GM19395 (cell line): ENCODE results near the gene PCDHGA11.
A peak's percentile ranks its signal among the peaks of the same experiment; 100 is the strongest.
"Not testable (repeated sequence)": the region's sequence is repeated elsewhere in the genome, so short reads cannot be mapped to it uniquely, and the experiment has no call there.

Experiments
- ATAC-seq: cut with Tn5 transposase; IDR thresholded peaks from one replicate; pipeline ENCODE4 v1.9.1; 2021; ENCODE audit warnings: mild to moderate bottlenecking, moderate library complexity; ENCODE audit not compliant: unreplicated experiment

The PCDHGA11 gene

GRCh38 chr5:141420855-141421488 lies at the start of gene PCDHGA11:
Gene PCDHGA11 (plus strand): TSS chr5:141421051. CDS start chr5:141421228, 177 bp downstream.
- ATAC-seq, result peak; percentile 48

GRCh38 chr5:141371572-141372475 lies 49.0 kb upstream of the PCDHGA11 start:
- ATAC-seq, result no peak

GRCh38 chr5:141373673-141374317 lies 47.1 kb upstream of the PCDHGA11 start, which contains the start of gene PCDHGA6:
Gene PCDHGA6 (plus strand): TSS chr5:141373891. CDS start chr5:141374084, 193 bp downstream.
- no peak for ATAC-seq

GRCh38 chr5:141374627-141375026 lies 46.2 kb upstream of the PCDHGA11 start:
- no peak for ATAC-seq

- ATAC-seq, result not testable (repeated sequence)
These were observed 45.3 kb upstream of the PCDHGA11 start for GRCh38 chr5:141375444-141376155.

- no peak for ATAC-seq
These were observed 38.2 kb upstream of the PCDHGA11 start, which contains the start of gene PCDHGA7 for GRCh38 chr5:141382469-141383294. Gene PCDHGA7 (plus strand): TSS chr5:141382742. CDS start chr5:141382900, 158 bp downstream.

- no peak for ATAC-seq
These were observed 37.5 kb upstream of the PCDHGA11 start for GRCh38 chr5:141383345-141383744.

GRCh38 chr5:141384471-141385267 lies 36.2 kb upstream of the PCDHGA11 start:
- no peak for ATAC-seq

GRCh38 chr5:141387557-141388311 lies 33.1 kb upstream of the PCDHGA11 start, which contains the start of gene PCDHGB4:
Gene PCDHGB4 (plus strand): TSS chr5:141387698. CDS start chr5:141387885, 187 bp downstream.
- peak; percentile 83 for ATAC-seq

GRCh38 chr5:141388661-141389060 lies 32.2 kb upstream of the PCDHGA11 start:
- no peak for ATAC-seq

GRCh38 chr5:141389153-141390042 lies 31.5 kb upstream of the PCDHGA11 start:
- no peak for ATAC-seq

- ATAC-seq, result no peak
These were observed 28.2 kb upstream of the PCDHGA11 start, which contains the start of gene PCDHGA8 for GRCh38 chr5:141392429-141393198. Gene PCDHGA8 (plus strand): TSS chr5:141392633. CDS start chr5:141392814, 181 bp downstream.

GRCh38 chr5:141393267-141393666 lies 27.6 kb upstream of the PCDHGA11 start:
- no peak for ATAC-seq

GRCh38 chr5:141394401-141395187 lies 26.3 kb upstream of the PCDHGA11 start:
- ATAC-seq, result not testable (repeated sequence)

GRCh38 chr5:141397756-141398551 lies 22.9 kb upstream of the PCDHGA11 start, which contains the start of gene PCDHGB5:
Gene PCDHGB5 (plus strand): TSS chr5:141397947. CDS start chr5:141398128, 181 bp downstream.
- peak; percentile 99 for ATAC-seq
